GM19324 (cell line): ENCODE measurements around the gene DUSP16.
A peak's percentile ranks its signal among the peaks of the same experiment; 100 is the strongest.
"Not testable (repeated sequence)": the region's sequence is repeated elsewhere in the genome, so short reads cannot be mapped to it uniquely, and the experiment has no call there.

Experiments
- ATAC-seq: cut with Tn5 transposase; IDR thresholded peaks from one replicate; pipeline ENCODE4 v1.9.1; 2021; ENCODE audit warnings: mild to moderate bottlenecking, moderate library complexity; ENCODE audit not compliant: unreplicated experiment, low FRiP score

The DUSP16 gene

GRCh38 chr12:12502815-12503151 lies 59.9 kb downstream of the DUSP16 start:
- no peak for ATAC-seq

DNA sequence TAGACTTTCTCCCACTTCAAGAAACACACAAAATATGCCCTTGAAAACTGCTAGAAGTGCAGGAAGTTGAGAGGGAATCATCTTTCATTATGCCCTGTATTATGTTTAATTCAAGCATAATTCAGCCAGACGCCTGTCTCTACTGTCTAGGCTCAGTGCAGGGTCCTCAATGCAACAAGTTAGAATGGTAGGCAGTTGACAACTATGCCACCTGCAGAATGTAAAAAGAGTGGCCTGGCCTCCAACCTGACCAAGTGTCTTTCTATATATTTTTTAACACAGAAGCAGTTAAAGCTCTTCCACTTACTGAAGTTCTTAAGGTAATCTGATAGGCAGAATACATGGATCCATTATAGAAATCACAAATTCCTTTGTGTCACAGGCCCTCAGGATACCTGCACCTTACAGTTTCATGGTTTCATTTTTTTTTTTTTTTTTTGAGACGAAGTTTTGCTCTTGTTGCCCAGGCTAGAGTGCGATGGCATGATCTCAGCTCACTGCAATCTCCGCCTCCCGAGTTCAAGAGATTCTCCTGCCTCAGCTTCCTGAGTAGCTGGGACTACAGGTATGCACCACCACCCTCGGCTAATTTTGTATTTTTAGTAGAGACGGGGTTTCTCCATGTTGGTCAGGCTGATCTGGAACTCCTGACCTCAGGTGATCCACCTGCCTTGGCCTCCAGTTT lies 60.4 kb downstream of the DUSP16 start:
- ATAC-seq, result not testable (repeated sequence)

GRCh38 chr12:12501121-12501520 lies 61.5 kb downstream of the DUSP16 start:
- ATAC-seq, result no peak

DNA sequence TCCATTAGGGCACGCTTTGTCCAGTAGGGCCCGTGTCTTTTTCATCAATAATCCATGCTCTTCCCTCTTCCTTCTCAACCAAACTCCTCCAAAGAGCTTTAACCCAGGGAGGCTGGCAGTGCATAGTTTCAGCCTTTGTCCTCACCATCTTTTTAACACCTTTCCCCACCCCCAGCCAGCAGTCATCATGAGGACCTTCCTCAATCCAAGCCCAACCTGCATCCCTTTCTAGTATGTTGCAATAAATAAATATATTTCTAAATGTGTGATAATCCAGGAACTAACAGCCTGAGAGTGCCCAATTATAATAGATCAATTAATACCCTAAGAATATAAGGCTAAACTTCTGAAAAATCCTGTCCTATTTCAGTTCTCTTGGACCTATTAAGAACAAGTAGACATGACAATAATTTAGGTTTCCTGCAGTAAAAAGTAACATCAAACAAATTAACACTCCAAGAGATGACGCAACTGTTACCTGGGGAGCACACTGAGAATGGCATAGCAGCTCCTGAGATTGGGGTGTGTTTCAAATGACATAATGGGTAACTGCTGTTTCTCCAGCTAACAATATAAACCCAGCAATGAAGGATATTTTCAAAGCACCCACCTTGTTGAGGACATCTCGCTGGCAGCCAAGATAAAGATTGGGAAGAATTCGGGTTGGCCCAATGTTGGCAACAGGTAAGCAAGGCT lies 62.6 kb downstream of the DUSP16 start:
- ATAC-seq, result no peak

- ATAC-seq, result no peak
These were observed 64.5 kb downstream of the DUSP16 start for GRCh38 chr12:12498210-12498609.

DNA sequence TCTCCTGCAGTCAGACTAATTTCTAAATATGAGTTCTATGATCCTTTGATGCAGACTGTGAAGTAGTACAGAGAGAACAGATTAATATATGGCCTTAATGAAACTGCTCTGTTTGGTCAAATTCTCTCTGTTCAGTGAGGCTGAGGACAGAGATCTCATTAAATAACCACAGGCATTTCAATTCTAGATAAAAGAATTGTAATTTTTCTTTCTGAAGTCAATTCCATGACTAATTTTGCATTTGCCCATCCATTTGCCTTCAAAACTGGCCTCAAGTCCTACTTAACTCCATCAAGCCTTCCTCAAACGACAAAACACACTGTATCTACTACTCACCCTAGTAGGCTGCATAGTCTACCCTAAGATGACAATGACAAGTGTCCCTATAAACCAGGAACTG lies 67.1 kb downstream of the DUSP16 start:
- no peak for ATAC-seq

DNA sequence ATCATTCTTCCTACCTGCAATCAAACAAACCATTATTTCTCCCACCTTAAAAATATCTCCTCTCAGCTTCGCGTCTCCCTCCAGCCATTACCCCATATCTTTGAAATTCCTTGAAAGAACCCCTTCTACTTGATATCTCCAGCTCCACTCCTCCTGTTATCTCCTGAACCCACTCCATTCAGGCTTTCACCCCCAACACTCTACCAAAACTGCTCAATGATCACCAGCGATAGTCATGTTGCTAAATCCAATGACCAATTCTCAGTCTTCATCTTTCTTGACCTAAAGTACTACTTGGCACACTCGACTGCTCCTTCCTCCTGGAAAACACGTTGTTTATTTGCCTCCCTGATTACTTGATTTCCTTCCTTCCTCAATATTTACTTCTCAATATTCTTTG lies 70.1 kb downstream of the DUSP16 start:
- ATAC-seq, result no peak

- no peak for ATAC-seq
These were observed 71.1 kb downstream of the DUSP16 start for GRCh38 chr12:12491606-12492005.

GRCh38 chr12:12488823-12489550 lies 73.7 kb downstream of the DUSP16 start:
- ATAC-seq, result no peak

DNA sequence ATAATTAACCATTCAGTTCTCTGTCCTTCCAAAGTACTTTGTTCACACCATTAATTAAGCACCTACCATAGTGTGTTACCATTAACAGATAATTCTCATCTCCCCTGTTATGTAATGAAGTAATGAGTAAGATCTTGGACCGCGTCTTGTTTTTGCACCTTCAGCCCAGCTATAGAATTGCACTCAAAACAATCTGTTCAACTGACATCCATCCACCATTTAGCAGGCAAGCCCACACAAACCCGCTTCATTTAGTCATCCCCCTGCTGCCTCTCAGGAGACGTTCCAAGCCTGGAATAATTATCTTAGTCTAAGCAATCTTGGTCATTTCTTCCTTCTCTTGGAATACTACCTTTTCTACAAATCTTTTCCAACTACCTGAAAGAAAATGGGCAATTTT lies 74.4 kb downstream of the DUSP16 start:
- ATAC-seq, result no peak

DNA sequence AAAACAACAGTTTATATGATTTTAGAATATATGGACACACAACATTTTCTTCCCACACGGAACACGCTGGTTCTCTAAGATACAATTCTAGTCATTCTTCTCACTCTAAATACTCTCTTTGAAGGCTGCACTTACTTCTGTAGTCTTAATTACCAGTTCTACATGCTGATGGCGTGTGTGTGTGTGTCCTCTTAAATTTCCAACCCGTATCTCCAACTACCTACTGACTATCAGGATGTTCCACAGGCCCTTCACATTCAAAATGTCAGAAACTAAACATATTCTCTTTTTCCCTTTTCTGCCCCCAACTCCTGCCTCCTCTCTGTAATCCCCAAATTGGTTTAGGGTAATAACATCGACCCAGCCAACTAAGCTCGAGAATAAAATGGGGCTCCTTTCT lies 75.2 kb downstream of the DUSP16 start:
- ATAC-seq, result no peak

- peak; percentile 79 for ATAC-seq
These were observed 75.9 kb downstream of the DUSP16 start for GRCh38 chr12:12486661-12487240.

DNA sequence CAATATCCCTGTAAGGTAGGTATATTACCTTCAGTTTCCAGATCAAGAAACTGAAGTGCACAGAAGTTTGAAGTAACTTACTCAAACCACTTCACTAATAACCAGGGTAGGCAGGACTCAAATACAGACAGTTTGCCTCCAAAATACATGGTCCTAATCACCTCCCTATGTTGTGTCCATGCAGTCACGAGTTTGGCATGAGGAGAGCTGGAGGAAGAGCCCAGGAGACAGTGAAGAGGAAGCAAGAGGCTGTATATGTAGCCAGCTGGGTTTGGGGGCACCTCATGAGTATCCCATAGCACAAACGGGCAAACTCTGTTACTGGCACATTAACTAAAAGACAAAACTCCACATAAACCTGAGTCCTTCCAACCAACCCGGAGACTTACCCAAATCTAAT lies 79.2 kb downstream of the DUSP16 start:
- no peak for ATAC-seq

DNA sequence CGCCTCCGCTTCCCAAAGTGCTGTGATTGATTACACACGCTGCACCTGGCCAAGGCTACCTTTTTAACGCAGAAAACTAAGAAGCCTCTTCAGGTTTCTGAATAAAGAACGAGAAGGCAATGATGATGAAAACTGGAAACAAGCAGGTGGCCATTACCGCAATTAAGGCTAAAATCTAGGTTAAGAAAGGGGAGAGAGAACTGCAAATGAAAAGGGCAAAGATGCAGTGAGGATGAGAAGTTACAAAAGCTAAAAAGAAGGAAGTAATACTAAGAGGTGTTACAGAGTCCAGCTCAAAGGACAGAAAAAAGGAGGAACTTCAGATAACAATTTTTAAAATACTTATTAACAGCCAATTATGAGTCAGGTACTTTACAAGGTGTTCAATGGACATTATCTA lies 79.7 kb downstream of the DUSP16 start:
- ATAC-seq, result no peak

DNA sequence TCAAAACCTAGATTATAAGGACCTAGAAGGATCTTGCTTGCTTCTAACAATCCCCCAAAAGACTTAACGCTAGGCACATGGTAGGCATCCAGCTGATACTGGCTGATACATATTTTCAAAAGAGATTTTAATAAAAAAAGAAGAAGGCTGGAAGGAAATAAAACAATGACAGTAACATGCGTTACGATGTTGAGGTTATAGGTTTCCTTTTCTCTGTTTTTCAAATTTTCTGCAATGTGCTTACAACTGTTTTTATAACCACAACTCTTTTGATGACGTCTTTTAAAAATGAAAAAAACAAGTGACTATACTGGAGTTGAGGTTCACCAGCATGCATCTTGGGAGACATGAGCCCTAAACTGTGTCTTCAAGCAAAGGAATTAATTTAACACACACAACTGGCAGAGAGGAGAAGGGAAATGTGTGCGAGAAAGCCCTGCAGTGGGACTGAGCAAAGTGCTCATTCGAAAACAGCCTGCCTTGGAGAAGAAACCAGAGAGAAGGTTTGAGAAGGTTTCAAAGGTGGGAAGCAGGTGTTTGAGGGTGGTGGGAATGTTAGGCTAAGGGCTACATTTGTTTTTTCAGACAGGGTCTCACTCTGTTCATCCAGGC lies 80.4 kb downstream of the DUSP16 start:
- no peak for ATAC-seq

- no peak for ATAC-seq
These were observed 81.0 kb downstream of the DUSP16 start for GRCh38 chr12:12481631-12482030.

- ATAC-seq, result no peak
These were observed 82.6 kb downstream of the DUSP16 start for GRCh38 chr12:12480074-12480473.

- ATAC-seq, result no peak
These were observed 85.2 kb downstream of the DUSP16 start for GRCh38 chr12:12477532-12477890.

DNA sequence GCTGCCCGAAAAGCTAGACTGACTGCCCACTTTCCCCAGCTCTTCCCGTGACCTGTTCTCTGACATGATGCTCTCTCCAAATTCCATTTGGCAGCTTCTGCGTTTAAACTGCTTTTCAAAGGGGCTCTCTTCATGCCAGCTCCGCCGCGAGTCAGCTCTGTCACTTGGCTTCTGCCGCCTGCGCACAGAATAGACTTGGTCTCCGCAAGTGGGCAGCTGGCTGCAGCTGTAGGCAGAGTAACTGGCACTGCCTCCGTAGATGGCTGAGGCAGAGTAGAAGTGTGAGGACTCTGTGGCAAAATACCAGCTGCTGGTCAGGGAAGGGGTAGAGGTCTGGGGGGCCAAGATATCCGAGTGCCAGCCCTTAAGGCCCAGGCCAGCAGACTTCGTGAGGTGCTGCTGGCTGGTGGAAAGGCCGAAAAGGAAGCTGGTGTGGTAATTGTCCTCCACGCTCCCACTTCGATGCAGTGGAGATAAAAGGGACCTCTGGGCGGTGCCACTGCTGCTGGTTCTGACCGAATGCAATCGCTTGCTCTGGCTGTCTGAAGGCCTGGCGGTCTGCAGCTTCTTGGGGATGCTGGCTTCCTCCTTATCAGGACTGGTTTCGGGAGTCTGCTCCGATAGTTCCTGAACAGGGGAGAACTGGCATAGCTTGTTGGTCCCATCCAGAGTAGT lies 85.7 kb downstream of the DUSP16 start:
- no peak for ATAC-seq

DNA sequence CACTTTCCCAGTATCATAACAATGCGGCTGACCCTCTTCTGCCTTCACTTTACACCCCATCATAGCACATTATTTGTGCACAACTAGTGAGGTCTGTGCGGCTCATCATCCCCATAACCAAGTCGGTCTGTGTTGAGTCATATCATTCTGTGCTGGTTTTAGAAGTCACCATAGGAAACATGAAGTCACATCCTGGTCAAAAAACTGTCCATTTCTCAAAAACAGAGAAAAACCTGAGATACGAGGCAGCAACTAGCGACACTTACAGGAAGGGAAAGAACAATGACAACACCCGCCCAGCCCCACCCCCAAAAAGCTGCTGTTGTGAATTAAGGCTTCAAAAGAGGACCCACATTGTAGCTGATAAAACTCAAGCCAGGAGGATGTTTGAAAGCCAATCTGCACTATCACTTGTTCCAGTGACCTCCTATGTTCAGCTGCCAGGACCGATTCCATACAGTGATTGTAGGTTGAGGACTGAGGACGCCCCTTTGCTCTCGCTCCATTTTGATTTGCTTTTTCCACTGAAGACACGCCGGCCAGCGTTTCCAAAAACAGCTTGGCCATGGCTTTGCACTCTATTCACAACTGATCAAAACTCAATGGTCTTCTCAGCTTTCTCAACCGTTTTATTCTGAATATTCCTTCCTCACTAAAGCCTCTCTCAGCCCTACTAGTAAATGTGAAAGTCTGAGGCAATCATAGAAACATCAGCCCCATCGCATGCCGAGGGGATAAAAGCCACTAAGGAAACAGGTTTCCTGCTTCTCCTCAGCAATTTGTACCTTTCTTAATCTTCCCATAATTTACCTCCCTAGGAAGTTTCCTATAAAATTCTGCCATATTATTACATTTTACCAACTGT lies 87.5 kb downstream of the DUSP16 start:
- peak; percentile 76 for ATAC-seq
